Body of pancreas (tissue), 4 donors: Measurements from ENCODE around the gene BABAM2. TPM values are rescaled to one million over a fixed set of nuclear protein-coding genes. Genes with fewer than 3 reads are reported as not detected.

ENCODE experiments used
- ATAC-seq: fragments of 150-250 bp; one replicate; pipeline ENCODE4 v1.9.1; 2016
- DNase-seq, 4 donors: peaks; one replicate each; pipeline ENCODE4 v3.0.0-alpha.2; 2019
- H3K27ac ChIP-seq, 4 donors: fragments of 200-600 bp; sonication (generic); 1 replicate in 3 of 4; 2 replicates in 1 of 4; pipeline versions ENCODE4 v1.5.1 to v1.6.1; 2016 to 2019; ENCODE audit warnings: mild to moderate bottlenecking in 1 of 4, mixed read lengths in 1 of 4, moderate library complexity in 1 of 4
- H3K27me3 ChIP-seq, 2 donors: fragments of 200-600 bp; sonication (generic); one replicate each; pipeline ENCODE4 v1.6.0; 2016; ENCODE audit warnings: mild to moderate bottlenecking in 1 of 2
- H3K36me3 ChIP-seq, 2 donors: fragments of 200-600 bp; sonication (generic); replicated peaks in 1 of 2; 2 replicates each; pipeline ENCODE4 v1.5.1; 2016; ENCODE audit warnings: low read depth in 2 of 2; ENCODE audit not compliant: insufficient read depth in 1 of 2
- H3K4me1 ChIP-seq: fragments of 200-600 bp; sonication (generic); one replicate; pipeline ENCODE4 v1.6.0; 2016
- H3K4me3 ChIP-seq, 2 donors: fragments of 200-600 bp; sonication (generic); 1 replicate in 1 of 2; 2 replicates in 1 of 2; pipeline ENCODE4 v1.5.1; 2016 to 2019
- H3K9me3 ChIP-seq, 3 donors: fragments of 200-600 bp; sonication (generic); 1 replicate in 2 of 3; 2 replicates in 1 of 3; pipeline ENCODE4 v1.5.1; 2016
- CTCF ChIP-seq, 7 experiments: fragments of 450-650 bp in 4 of 7; fragments of 200-600 bp in 3 of 7; sonication (generic) in 3 of 7; IDR thresholded peaks; one replicate each; pipeline ENCODE4 v1.5.1; 2016 to 2019; ENCODE audit warnings: antibody characterized with exemption in 7 of 7
- POLR2A ChIP-seq, 3 donors: fragments of 450-650 bp; IDR thresholded peaks; one replicate each; pipeline ENCODE4 v1.6.1; 2016; ENCODE audit warnings: antibody characterized with exemption in 3 of 3, mild to moderate bottlenecking in 2 of 3
- WGBS, 2 donors: methylation state at CpG; one replicate each; pipeline ENCODE4 v1.1.5; 2017; 5-methylcytosine and 5-hydroxymethylcytosine counted together
- intact Hi-C: fragments of 100-400 bp; cut with DNase I; formaldehyde crosslinking; loops from one replicate; pipeline ENCODE4 v1.15.1; 2023
- total RNA-seq, 2 donors: library from RNA; depleted of rRNA; stranded (reverse); fragments of >200 nt; gene quantifications; one replicate each; pipeline ENCODE4 v1.1.0, GENCODE V29; 2016

Gene BABAM2
- total RNA-seq, 2 donors from 2014 or later = 20.5 to 22.4 TPM

GRCh38 chr2:28047681-28048080 lies 157.2 kb downstream of the BABAM2 start:
- intact Hi-C loops = no loop called here
- no peak overlapping the region for H3K27ac ChIP-seq
- no peaks in the 10 kb centered on the region for H3K27me3 ChIP-seq
- H3K4me1 ChIP-seq = no peaks in the 10 kb centered on the region
- ATAC-seq (no peak), DNase-seq (no peak)
- H3K36me3 ChIP-seq = no peaks in the 10 kb centered on the region
- H3K9me3 ChIP-seq = no peaks in the 10 kb centered on the region
- H3K4me3 ChIP-seq = no peak overlapping the region
- no peak for TF ChIP-seq CTCF (IDR thresholded peaks at IDR 0.05)
- no peak for TF ChIP-seq POLR2A (IDR thresholded peaks at IDR 0.05)

- 82 to 89% methylated on average over 3 of the region's 3 CpGs for WGBS, 2 donors
- no peak overlapping the region for H3K27ac ChIP-seq
Measured at GRCh38 chr2:28048341-28048740, 157.8 kb downstream of the BABAM2 start.

GRCh38 chr2:28049416-28049815 lies 158.9 kb downstream of the BABAM2 start:
- TF ChIP-seq POLR2A (IDR thresholded peaks at IDR 0.05) = no peak
- no peak for TF ChIP-seq CTCF (IDR thresholded peaks at IDR 0.05)
- no peaks in the 10 kb centered on the region for H3K27me3 ChIP-seq
- 83 to 96% methylated on average over 1 of the region's 1 CpG for WGBS, 2 donors

More at GRCh38 chr2:28048341-28048740, 157.8 kb downstream of the BABAM2 start:
- H3K9me3 ChIP-seq = no peaks in the 10 kb centered on the region
- H3K4me1 ChIP-seq = no peaks in the 10 kb centered on the region
- H3K27me3 ChIP-seq = no peaks in the 10 kb centered on the region
- no peaks in the 10 kb centered on the region for H3K36me3 ChIP-seq
- H3K4me3 ChIP-seq = no peak overlapping the region
- intact Hi-C loops = no loop called here
- TF ChIP-seq CTCF (IDR thresholded peaks at IDR 0.05) (no peak), POLR2A (IDR thresholded peaks at IDR 0.05) (no peak)
- ATAC-seq (no peak), DNase-seq (no peak)

GRCh38 chr2:28049899-28050298 lies 159.4 kb downstream of the BABAM2 start:
- Histone ChIP-seq H3K27me3 (no peaks in the 10 kb centered on the region), H3K36me3 (no peaks in the 10 kb centered on the region), H3K27ac (no peak overlapping the region), H3K9me3 (no peaks in the 10 kb centered on the region), H3K4me3 (no peak overlapping the region), H3K4me1 (no peaks in the 10 kb centered on the region)
- no peak for ATAC-seq
- TF ChIP-seq CTCF (IDR thresholded peaks at IDR 0.05) (no peak), POLR2A (IDR thresholded peaks at IDR 0.05) (no peak)
- intact Hi-C loops = no loop called here
- DNase-seq = no peak
- 93 to 96% methylated on average over 2 of the region's 2 CpGs for WGBS, 2 donors

More at GRCh38 chr2:28049416-28049815, 158.9 kb downstream of the BABAM2 start:
- Histone ChIP-seq H3K36me3 (no peaks in the 10 kb centered on the region), H3K4me3 (no peak overlapping the region), H3K27ac (no peak overlapping the region), H3K9me3 (no peaks in the 10 kb centered on the region), H3K4me1 (no peaks in the 10 kb centered on the region)
- ATAC-seq = no peak
- intact Hi-C loops = no loop called here
- no peak for DNase-seq

GRCh38 chr2:28052691-28053090 lies 162.2 kb downstream of the BABAM2 start:
- no peaks in the 10 kb centered on the region for H3K36me3 ChIP-seq
- intact Hi-C loops = no loop called here
- ATAC-seq (no peak), DNase-seq (no peak)
- H3K4me1 ChIP-seq = no peaks in the 10 kb centered on the region
- H3K27ac ChIP-seq = no peak overlapping the region
- H3K9me3 ChIP-seq = no peaks in the 10 kb centered on the region
- H3K27me3 ChIP-seq = no peaks in the 10 kb centered on the region
- TF ChIP-seq CTCF (IDR thresholded peaks at IDR 0.05) = no peak
- no peak for TF ChIP-seq POLR2A (IDR thresholded peaks at IDR 0.05)
- 63 to 75% methylated on average over 1 of the region's 1 CpG for WGBS, 2 donors
- H3K4me3 ChIP-seq = no peak overlapping the region
